ENCODE measurements around the gene ADGRL2.

ADGRL2 gene

DNA sequence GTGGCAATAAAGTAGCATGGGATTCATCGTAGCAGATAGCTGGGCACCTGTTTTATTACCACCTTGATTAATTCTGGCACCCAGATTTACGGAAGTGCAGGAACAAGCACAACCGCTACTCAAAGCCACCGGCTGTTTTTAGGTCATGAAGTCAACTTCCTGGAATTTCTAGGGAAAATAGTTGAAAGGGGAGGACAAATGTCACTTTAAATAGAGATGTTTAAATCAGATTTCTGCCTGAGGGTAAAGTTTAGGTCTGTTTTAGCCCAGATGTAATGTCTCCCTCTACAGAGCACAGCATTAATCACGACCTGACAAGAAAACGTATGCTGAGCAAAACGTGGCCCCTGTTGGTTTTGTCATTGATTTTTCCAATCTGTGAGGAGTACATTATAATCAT is 8.0 kb downstream of the ADGRL2 start:
- DNase-seq, result no peak

DNA sequence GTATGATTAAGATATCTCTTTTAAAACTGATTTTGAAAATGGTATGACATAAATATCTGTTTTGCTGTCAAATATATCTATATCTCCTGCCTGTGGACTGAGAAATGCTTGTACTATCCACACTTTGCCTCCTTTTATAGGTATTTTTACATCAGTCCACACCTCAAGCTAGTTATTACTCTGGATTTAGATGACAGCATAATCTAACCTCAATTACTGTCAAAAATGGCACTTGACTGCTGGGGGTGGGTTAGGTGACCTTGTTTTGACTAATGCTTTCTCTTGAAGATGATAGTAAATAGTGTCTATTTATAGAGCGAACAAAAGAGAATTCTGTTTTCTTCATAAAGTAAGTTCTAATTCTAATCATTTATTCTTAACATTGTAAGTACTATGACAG is 9.1 kb downstream of the ADGRL2 start:
- no peak for DNase-seq

DNA sequence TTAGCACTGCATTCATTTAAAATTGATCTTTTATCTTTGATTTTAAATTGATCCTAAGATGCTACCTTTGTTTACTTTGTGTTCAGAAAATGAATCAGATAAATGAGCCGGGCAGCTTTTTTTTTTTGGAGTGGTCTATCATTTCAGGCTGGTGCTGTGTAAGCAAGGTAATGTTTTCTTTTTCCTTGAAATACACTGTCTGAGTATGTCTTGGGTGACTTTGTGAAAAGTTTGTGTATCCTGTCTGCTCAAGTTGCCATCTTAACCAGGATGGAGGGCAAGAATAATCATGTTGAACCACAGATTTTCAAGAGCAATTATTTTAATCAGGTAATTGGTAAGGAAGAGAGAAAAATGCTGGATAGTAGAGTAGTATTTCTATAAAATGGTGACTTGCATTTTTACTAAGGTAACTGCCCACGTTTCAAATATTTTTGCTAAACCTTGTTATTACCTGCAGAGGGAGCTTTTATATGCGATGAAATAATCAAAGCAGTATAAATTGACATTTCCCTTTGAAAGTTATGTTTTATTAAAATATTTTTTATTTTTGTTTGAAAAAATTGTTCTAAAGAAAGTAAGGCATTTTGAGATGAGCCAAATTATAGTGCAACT is 11.1 kb downstream of the ADGRL2 start:
- no peak for DNase-seq

DNA sequence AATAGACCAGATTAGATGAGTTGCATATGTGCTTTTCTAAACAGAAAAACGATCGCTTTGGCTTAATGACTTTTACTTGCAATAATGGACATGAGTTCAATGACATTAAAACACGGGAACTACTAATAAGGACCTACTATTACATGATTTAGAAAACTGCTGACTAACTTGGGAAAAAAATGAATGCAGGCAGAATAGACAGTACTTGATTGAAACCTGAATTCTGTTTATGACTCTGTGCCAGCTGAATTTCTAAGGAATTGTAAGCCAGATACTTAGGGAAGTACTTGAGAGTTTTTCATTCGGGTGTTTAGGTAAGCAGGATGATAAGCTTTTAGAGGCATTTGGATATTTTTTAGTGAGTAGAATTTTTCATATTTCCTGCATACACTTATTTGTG is 12.0 kb downstream of the ADGRL2 start:
- no peak for DNase-seq

GRCh38 chr1:81813691-81814090 is 13.0 kb downstream of the ADGRL2 start:
- DNase-seq, result no peak

- DNase-seq, result no peak
Measured at GRCh38 chr1:81819613-81820012, 18.9 kb downstream of the ADGRL2 start.

GRCh38 chr1:81820765-81821164 is 20.0 kb downstream of the ADGRL2 start:
- DNase-seq, result no peak

DNA sequence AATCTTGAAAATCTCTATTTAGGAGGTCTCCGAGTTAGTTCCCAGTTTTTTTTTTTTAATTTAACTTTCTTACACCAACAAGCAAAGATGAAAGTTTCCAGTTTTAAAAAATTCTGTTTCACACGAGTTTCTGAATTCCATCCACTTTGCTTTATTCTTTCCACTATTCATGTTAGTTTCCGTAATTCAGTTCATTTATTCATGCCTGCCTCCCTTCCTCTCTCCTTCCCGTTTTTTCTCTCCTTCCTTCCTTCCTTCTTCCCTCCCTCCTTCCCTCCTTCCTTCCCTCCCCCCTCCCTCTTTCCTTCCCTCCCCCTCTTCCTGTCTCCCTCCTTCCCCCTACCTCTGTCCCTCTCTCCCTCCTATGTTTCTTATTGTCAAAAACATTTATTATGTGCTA is 22.3 kb downstream of the ADGRL2 start:
- DNase-seq, result no peak

- no peak for DNase-seq
Measured at GRCh38 chr1:81824759-81825158, 24.0 kb downstream of the ADGRL2 start.

- no peak for DNase-seq
Measured at GRCh38 chr1:81827942-81828341, 27.2 kb downstream of the ADGRL2 start.

DNA sequence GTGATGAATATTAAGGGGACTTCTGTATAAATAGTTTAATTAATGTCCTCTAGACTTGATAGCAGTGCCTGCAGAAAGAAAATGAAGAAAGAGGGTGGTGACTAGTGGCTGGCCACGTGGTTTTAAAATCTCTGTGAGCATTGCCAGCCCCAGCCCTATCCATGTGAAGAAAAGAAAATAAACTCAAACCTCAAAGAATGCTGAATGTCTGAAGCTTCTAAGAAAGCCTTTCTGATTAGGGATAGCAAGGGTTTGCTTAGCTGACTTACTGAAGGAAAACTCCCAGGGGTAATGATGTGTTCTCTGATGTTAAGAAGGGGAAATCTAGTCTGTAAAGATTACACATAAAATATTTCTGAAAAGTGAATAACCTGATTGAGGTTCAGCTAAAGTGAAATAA is 31.8 kb downstream of the ADGRL2 start:
- no peak for DNase-seq

GRCh38 chr1:81833722-81834121 is 33.0 kb downstream of the ADGRL2 start:
- DNase-seq, result no peak

- no peak for DNase-seq
Measured at GRCh38 chr1:81834268-81834667, 33.5 kb downstream of the ADGRL2 start.

DNA sequence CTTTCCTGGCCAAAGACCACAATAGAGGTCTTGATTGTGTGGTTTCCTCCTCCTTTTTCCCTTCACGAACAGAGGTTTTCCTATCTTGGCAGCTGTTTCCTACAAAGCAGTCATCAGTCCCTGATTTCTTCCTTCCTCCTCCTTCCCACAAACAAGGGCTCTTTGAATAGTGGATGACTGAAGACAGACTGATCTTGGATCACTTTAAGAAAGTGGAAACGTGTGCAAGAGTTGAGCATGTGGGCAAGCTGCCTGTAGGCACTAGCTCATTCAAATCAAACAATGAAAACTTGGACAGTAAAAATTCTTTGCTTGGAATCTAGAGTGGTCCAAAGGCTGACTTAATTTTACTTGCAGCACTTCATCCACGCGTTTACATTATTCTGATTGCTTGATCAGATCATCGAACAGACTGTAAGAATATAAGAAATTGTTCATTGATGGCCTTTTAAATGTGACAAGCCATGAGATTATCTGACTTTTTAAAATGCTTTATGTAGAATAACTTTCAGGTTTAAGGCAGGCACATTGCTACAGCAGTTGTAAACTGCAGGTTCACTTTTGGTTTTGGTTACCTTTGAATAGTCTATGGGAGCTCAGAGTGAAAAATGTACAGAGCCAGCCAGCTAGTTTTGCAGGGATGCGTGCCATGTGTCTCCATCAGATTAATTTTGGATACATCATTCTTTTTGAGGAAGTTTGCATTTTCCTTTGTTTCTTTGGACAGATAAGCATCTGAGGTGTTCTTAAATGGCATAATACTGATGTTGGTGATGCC is 34.4 kb downstream of the ADGRL2 start:
- DNase-seq, result no peak

- DNase-seq, result no peak
Measured at GRCh38 chr1:81836007-81836626, 35.4 kb downstream of the ADGRL2 start.

DNA sequence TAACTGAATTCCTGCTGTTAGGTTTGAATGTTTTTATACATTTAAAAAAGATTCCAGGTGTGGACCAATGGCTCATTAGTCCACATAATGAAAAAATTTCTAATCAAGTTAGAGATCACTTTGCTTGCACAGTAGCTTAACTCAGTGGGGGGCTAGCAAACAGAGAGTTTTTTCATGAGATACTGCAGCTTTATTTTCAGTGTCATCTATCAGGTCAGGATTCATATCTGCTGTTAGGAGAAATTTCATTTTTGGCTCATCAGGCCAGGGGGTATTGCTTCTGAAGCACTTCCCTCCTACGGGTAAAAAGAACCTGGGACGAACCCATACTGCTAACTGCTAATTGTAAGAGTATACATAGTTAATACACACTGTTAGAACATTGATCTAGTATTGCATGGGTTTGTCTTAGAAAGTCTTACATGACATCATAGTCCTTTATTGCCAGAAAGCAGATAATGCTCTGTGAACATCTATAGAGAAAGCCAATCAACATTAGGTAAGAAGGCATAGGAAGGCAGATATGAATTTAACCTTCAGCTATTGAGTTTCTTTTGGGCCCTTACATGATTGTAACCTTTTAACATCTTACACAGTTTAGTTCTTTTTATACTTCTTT is 38.0 kb downstream of the ADGRL2 start:
- no peak for DNase-seq

DNA sequence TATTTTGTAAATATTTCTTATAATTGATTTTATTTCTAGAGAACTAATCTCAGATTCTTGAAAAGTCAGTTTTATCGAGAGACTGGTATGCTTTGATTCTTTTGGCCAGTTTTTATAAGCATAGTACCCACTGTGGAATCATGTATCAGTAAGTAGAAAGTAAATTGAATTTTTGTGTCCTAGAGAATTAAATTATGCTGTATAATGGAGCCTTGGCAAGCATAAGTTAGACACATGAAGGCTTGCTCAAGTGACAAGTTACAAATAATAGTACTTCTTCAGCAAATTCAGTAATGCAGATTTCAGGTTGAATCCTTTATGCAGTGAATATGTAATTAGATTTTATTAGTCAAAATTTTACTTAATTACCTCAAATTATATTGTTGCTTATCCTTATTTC is 40.1 kb downstream of the ADGRL2 start:
- no peak for DNase-seq

DNA sequence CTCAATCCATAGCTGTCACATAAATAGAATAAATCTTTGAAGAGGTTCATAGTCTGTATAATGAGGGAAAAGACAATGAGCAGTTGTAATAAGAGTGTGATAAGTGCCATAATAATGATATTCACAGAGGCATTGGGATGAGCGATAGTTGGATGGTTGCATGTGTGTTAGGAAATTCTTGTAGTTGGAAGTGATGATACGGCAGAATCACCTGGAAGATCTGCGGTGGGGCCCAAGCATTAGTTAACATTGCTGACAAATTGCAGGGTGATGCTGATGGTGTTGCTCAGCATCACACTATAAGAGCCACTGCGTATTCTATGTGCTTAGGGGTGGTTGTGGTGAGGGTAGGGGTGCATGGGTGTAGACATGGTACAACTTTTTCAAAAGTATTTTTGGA is 41.1 kb downstream of the ADGRL2 start:
- DNase-seq, result no peak

- no peak for DNase-seq
Measured at GRCh38 chr1:81844477-81844876, 43.7 kb downstream of the ADGRL2 start.

- no peak for DNase-seq
Measured at GRCh38 chr1:81846630-81847029, 45.9 kb downstream of the ADGRL2 start.

DNA sequence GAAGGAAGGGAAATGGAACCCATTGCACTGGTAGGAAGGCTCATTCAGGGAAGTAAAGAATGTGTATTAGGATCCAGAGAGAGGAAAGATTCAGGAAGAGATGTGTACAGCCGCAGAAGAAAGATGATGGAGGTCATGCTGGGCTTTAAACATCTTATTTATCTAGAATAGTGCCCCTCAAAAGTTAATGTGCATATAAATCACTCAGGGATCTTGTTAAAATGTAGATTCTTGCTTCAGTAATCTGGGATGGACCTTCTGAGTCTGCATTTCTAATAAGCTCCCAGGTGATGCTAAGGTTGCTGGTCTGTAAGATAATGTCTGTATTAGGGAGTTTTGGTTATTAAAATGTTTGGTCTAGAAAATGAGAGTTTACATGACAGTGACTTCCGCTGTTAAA is 46.3 kb downstream of the ADGRL2 start:
- DNase-seq, result no peak

- no peak for DNase-seq
Measured at GRCh38 chr1:81848880-81849682, 48.3 kb downstream of the ADGRL2 start.

DNA sequence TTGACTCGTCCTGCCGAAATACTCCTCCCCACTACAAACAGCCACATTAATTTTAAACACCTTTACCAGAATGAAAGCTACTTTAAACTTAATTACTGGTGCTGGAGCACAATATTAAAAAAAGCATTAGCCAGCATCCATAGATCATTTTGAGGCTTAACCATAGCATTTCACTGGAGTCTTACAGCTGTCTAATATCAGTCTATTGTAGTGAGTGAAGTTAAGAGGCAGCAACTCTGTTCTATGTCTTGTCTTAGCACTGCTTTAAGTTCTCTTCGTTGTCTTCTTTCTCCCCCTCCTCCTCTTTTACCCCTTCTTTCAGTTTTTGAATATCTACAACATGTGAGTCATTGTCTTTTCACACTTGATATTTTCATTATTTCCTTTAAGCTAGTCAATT is 49.3 kb downstream of the ADGRL2 start:
- DNase-seq, result no peak

Measured in hematopoietic multipotent progenitor cell treated with erythropoietin and hydrocortisone succinate and interleukin-3 and kit ligand, for 8 days (in vitro differentiated cells).